Subcutaneous abdominal adipose tissue (tissue), 5 donors: ENCODE data around the gene MS4A4E.
"Not testable (repeated sequence)": the region's sequence is repeated elsewhere in the genome, so short reads cannot be mapped to it uniquely, and the experiment has no call there.

Experiments
- H3K27ac ChIP-seq: one replicate; pipeline ENCODE4 v1.7.0; 2013; ENCODE audit warnings: low read depth, mild to moderate bottlenecking, inconsistent platforms, low read length, moderate library complexity
- H3K27me3 ChIP-seq, 5 donors: one replicate each; pipeline ENCODE4 v1.7.0; 2013; ENCODE audit warnings: low read length in 5 of 5, inconsistent platforms in 1 of 5; ENCODE audit not compliant: control insufficient read depth in 5 of 5, insufficient read depth in 4 of 5
- H3K36me3 ChIP-seq, 5 donors: one replicate each; pipeline ENCODE4 v1.7.0; 2013; ENCODE audit warnings: low read length in 5 of 5; ENCODE audit not compliant: control insufficient read depth in 5 of 5, insufficient read depth in 5 of 5
- H3K4me1 ChIP-seq, 5 donors: one replicate each; pipeline ENCODE4 v1.7.0; 2013; ENCODE audit warnings: low read length in 5 of 5, mild to moderate bottlenecking in 3 of 5, moderate library complexity in 1 of 5; ENCODE audit not compliant: control insufficient read depth in 5 of 5, insufficient read depth in 5 of 5
- H3K4me3 ChIP-seq, 5 donors: one replicate each; pipeline ENCODE4 v1.7.0; 2013; ENCODE audit warnings: low read length in 5 of 5, low read depth in 1 of 5
- H3K9ac ChIP-seq, 5 donors: one replicate each; pipeline ENCODE4 v1.7.0; 2013; ENCODE audit warnings: low read length in 5 of 5, mild to moderate bottlenecking in 4 of 5, moderate library complexity in 3 of 5
- H3K9me3 ChIP-seq, 5 donors: one replicate each; pipeline ENCODE4 v1.7.0; 2013; ENCODE audit warnings: low read length in 5 of 5; ENCODE audit not compliant: control insufficient read depth in 5 of 5
- donor health status: healthy.
- donor health status: healthy.
- donor health status: healthy.
- donor health status: healthy.
- donor health status: healthy.

MS4A4E gene

GRCh38 chr11:60242740-60243239 is at the start of gene MS4A4E:
TSS of gene MS4A4E (minus strand) at chr11:60243137. CDS start at chr11:60230055, 13,082 bp downstream.
- no peaks in the 10 kb centered on the region for H3K9me3 ChIP-seq
- no peaks in the 10 kb centered on the region for H3K4me1 ChIP-seq
- no peak within 1 kb of the TSS for H3K27ac ChIP-seq
- no peaks in the 10 kb centered on the region for H3K36me3 ChIP-seq
- H3K9ac ChIP-seq, result no peak within 1 kb of the TSS
- H3K27me3 ChIP-seq, result no peaks in the 10 kb centered on the region
- H3K4me3 ChIP-seq, result peak within 1 kb of the TSS in 2 of 5 donors; percentile 5 to 36

GRCh38 chr11:60292145-60292544 is 49.2 kb upstream of the MS4A4E start:
- Histone ChIP-seq H3K27ac (no peak overlapping the region), H3K9ac (no peak overlapping the region)

DNA sequence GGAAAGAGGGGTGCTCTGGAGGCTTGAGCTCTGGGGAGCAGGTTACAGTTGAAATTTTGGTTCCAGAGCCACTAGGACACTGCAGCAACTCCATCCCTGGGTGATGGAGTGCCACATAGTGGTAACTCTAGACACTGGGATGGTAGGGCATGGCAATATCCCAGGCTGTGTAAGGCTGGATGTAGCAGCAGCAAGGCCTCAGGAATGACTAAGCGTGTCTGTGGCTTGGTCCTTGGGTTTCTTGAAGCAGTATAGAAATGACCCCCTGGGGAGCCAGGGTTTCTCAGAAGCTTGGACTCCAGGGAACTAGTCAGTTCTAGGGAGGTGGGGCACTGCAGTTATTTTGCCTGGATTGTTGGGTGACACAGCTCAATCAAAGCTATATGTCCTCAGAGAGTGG is 45.6 kb upstream of the MS4A4E start:
- Histone ChIP-seq H3K27ac (no peak overlapping the region), H3K27me3 (peaks cover 0 to 4% (median 0%) of the 10 kb centered on the region in 5 donors), H3K9me3 (peaks cover 0 to 17% (median 7%) of the 10 kb centered on the region in 5 donors), H3K9ac (no peak overlapping the region), H3K4me1 (no peaks in the 10 kb centered on the region), H3K4me3 (peak overlapping the region in 1 of 5 donors; percentile 4), H3K36me3 (peaks cover 0 to 4% (median 0%) of the 10 kb centered on the region in 5 donors)

More at GRCh38 chr11:60292145-60292544, 49.2 kb upstream of the MS4A4E start:
- no peak overlapping the region for H3K4me3 ChIP-seq
- H3K9me3 ChIP-seq, result peaks cover 0 to 17% (median 7%) of the 10 kb centered on the region in 5 donors
- no peaks in the 10 kb centered on the region for H3K4me1 ChIP-seq
- H3K27me3 ChIP-seq, result peaks cover 0 to 4% (median 0%) of the 10 kb centered on the region in 5 donors
- H3K36me3 ChIP-seq, result peaks cover 0 to 4% (median 0%) of the 10 kb centered on the region in 5 donors

GRCh38 chr11:60285411-60286126 is 42.6 kb upstream of the MS4A4E start:
- H3K9me3 ChIP-seq, result peaks cover 0 to 17% (median 7%) of the 10 kb centered on the region in 5 donors
- not testable (repeated sequence) for H3K4me3 ChIP-seq, H3K27ac ChIP-seq, H3K27me3 ChIP-seq, H3K9ac ChIP-seq, H3K4me1 ChIP-seq, H3K36me3 ChIP-seq

DNA sequence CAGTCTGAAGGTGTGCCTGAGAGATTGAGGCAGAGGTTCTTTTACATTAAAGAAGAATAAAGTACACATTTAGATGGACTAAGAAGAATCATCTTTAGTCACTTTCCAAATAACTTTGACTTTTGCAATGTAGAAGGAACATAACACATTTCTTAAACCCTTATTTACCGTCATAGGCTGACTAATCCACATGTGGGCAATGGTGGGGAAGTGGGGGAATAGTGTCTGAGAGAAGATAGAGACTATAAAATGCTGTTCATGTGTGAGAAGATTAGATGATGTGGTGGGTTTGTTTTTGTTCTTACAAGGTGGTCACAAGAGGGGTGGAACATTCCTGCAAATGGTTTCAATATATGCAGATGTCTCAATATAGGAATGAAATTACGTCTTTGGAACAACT is 39.3 kb upstream of the MS4A4E start:
- Histone ChIP-seq H3K27me3 (no peaks in the 10 kb centered on the region), H3K9me3 (no peaks in the 10 kb centered on the region), H3K27ac (peak overlapping the region; percentile 32), H3K36me3 (no peaks in the 10 kb centered on the region), H3K4me1 (peaks cover 0 to 3% (median 0%) of the 10 kb centered on the region in 5 donors), H3K4me3 (peak overlapping the region in 4 of 5 donors; percentile 15 to 60 (median 39)), H3K9ac (no peak overlapping the region)

- peak overlapping the region in 4 of 5 donors; percentile 36 to 60 (median 54) for H3K4me3 ChIP-seq
Measured at GRCh38 chr11:60281485-60281884, 38.5 kb upstream of the MS4A4E start.

DNA sequence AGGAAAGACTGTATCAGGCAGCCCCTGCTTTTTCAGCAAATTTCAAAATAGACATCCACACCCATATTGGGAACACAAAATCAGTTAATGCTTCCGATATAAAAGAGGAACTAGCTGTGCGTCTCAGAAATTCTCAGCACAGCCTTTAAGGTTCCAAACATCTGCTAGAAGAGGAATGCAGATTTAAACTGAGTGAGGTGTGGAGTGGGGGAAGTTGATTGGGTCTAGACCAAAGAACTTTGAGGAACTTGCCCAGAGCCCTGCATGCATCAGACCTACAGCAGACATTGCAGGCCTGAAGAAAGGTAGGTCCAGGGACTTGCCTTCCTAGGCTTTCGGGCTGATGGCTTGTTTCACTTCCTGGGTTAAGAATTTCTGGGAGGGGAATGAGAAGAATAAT is 37.5 kb upstream of the MS4A4E start, which contains the start of gene MS4A4A:
Gene MS4A4A (plus strand): TSS at position 255 of the 400 bp plus-strand sequence. CDS start 10 bp downstream, at position 265.
- H3K36me3 ChIP-seq, result no peaks in the 10 kb centered on the region
- H3K4me1 ChIP-seq, result peaks cover 0 to 3% (median 0%) of the 10 kb centered on the region in 5 donors
- peak within 1 kb of the TSS in 2 of 5 donors; percentile 28 to 45 for H3K9ac ChIP-seq
- no peaks in the 10 kb centered on the region for H3K27me3 ChIP-seq
- peak within 1 kb of the TSS; percentile 21 to 60 (median 54) for H3K4me3 ChIP-seq
- H3K27ac ChIP-seq, result peak within 1 kb of the TSS; percentile 32
- no peaks in the 10 kb centered on the region for H3K9me3 ChIP-seq

More at GRCh38 chr11:60281485-60281884, 38.5 kb upstream of the MS4A4E start:
- Histone ChIP-seq H3K36me3 (no peaks in the 10 kb centered on the region), H3K9ac (peak overlapping the region in 2 of 5 donors; percentile 1 to 45), H3K4me1 (peaks cover 0 to 3% (median 0%) of the 10 kb centered on the region in 5 donors), H3K27me3 (no peaks in the 10 kb centered on the region), H3K27ac (peak overlapping the region; percentile 32), H3K9me3 (no peaks in the 10 kb centered on the region)

- H3K36me3 ChIP-seq, result no peaks in the 10 kb centered on the region
- no peaks in the 10 kb centered on the region for H3K27me3 ChIP-seq
- peaks cover 0 to 4% (median 2%) of the 10 kb centered on the region in 5 donors for H3K9me3 ChIP-seq
- H3K9ac ChIP-seq, result no peak overlapping the region
- H3K4me3 ChIP-seq, result no peak overlapping the region
- no peak overlapping the region for H3K27ac ChIP-seq
- no peaks in the 10 kb centered on the region for H3K4me1 ChIP-seq
Measured at GRCh38 chr11:60274416-60274815, 31.5 kb upstream of the MS4A4E start.

DNA sequence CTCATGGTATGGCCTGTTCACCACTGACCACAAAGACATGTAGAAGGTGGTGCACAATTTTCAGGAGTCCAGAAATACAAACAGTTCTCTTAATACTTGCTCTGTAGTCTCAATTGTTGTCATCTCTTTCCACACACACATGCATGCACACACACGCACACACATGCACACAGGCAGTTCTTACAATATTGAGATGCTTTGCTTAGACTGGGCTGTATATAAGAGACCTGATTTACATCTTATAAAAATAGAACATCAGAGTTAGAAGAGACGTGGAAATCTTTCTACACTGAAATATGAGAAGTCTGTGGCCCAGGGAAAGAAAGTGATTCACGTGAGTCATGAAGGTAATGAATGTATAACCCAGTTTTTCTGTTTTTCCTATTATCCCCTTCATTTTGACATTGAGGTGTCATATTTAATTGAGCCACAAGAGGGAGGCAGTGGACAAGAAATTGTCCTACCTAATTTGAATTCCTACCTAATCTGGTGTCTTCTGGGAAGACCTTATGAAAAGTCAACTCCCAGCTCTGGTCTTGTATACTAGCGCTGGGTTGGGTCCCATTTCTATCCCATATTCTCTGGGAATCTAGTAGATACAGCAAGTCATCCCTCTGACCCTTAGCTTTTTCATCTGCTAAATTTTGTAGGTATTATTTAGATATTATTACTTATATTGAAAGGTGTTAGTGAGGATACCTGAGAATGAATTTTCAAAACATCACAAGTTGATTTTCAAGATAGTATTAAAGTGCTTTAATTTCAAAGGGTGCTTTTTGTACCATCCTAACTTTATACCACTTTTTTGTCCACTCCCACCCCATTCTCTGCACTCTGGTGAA is 22.7 kb upstream of the MS4A4E start:
- no peak overlapping the region for H3K9ac ChIP-seq
- peaks cover 0 to 4% (median 0%) of the 10 kb centered on the region in 5 donors for H3K4me1 ChIP-seq
- no peak overlapping the region for H3K27ac ChIP-seq
- no peaks in the 10 kb centered on the region for H3K27me3 ChIP-seq
- no peaks in the 10 kb centered on the region for H3K36me3 ChIP-seq
- no peak overlapping the region for H3K4me3 ChIP-seq
- peaks cover 0 to 4% (median 2%) of the 10 kb centered on the region in 5 donors for H3K9me3 ChIP-seq
